Keratinocyte (primary cell): ENCODE data around the gene COA7. TPM values are rescaled to one million over a fixed set of nuclear protein-coding genes. Genes with fewer than 3 reads are reported as not detected.

Source experiments
- DNase-seq: peaks from one replicate; pipeline ENCODE4 v3.0.0-alpha.2; 2011; ENCODE audit warnings: low read depth, missing footprints, low spot score
- FAIRE-seq: peaks from 2 replicates; lab custom pipeline; 2011; peaks lifted over from hg19 to GRCh38; lab: Jason Lieb, UNC
- H2AFZ ChIP-seq: 2 replicates; pipeline ENCODE4 v1.6.0; 2012; ENCODE audit warnings: low read length, control low read depth, inconsistent platforms; ENCODE audit not compliant: control insufficient read depth
- H3K27ac ChIP-seq: 2 replicates; pipeline ENCODE4 v1.5.1; 2011; ENCODE audit warnings: low read length; ENCODE audit not compliant: control insufficient read depth, insufficient read depth
- H3K27me3 ChIP-seq: 3 replicates; pipeline ENCODE4 v1.6.0; 2011; ENCODE audit warnings: low read length; ENCODE audit not compliant: control insufficient read depth, insufficient read depth; ENCODE audit errors: extremely low read depth
- H3K36me3 ChIP-seq, 2 experiments: 2 replicates in 1 of 2; 3 replicates in 1 of 2; pipeline ENCODE4 v1.5.1; 2011; ENCODE audit warnings: low read length in 2 of 2, mild to moderate bottlenecking in 1 of 2; ENCODE audit not compliant: control insufficient read depth in 2 of 2, insufficient read depth in 2 of 2; ENCODE audit errors: extremely low read depth in 1 of 2
- H3K4me1 ChIP-seq: 3 replicates; pipeline ENCODE4 v1.5.1; 2011; ENCODE audit warnings: low read length; ENCODE audit not compliant: control insufficient read depth, insufficient read depth; ENCODE audit errors: extremely low read depth
- H3K4me2 ChIP-seq: 3 replicates; pipeline ENCODE4 v1.6.0; 2011; ENCODE audit warnings: low read depth, low read length; ENCODE audit not compliant: control insufficient read depth, insufficient read depth; ENCODE audit errors: extremely low read depth
- H3K4me3 ChIP-seq, 3 experiments: fragments of 200-600 bp in 1 of 3; sonication (generic) in 1 of 3; 2 replicates in 2 of 3; 3 replicates in 1 of 3; pipeline ENCODE4 v1.5.1; 2011 to 2016; ENCODE audit warnings: low read length in 3 of 3, mild to moderate bottlenecking in 3 of 3, control low read depth in 2 of 3, inconsistent platforms in 1 of 3, low read depth in 1 of 3, mixed read lengths in 1 of 3, mixed run types in 1 of 3, moderate library complexity in 1 of 3; ENCODE audit not compliant: control insufficient read depth in 2 of 3, insufficient read depth in 2 of 3; ENCODE audit errors: extremely low read depth in 1 of 3
- H3K79me2 ChIP-seq: 2 replicates; pipeline ENCODE4 v1.6.0; 2012; ENCODE audit warnings: low read length; ENCODE audit not compliant: control insufficient read depth, insufficient read depth
- H3K9ac ChIP-seq: 3 replicates; pipeline ENCODE4 v1.6.0; 2011; ENCODE audit warnings: low read length; ENCODE audit not compliant: control insufficient read depth, insufficient read depth; ENCODE audit errors: extremely low read depth
- H3K9me1 ChIP-seq: 3 replicates; pipeline ENCODE4 v1.6.0; 2011; ENCODE audit warnings: low read length; ENCODE audit not compliant: control insufficient read depth, insufficient read depth; ENCODE audit errors: extremely low read depth
- H3K9me3 ChIP-seq: 2 replicates; pipeline ENCODE4 v1.5.1; 2012; ENCODE audit warnings: low read depth, low read length; ENCODE audit not compliant: control insufficient read depth
- H4K20me1 ChIP-seq: 3 replicates; pipeline ENCODE4 v1.6.0; 2011; ENCODE audit warnings: low read length; ENCODE audit not compliant: control insufficient read depth, insufficient read depth; ENCODE audit errors: extremely low read depth
- EZH2 ChIP-seq: IDR thresholded peaks from one replicate; pipeline ENCODE4 v1.6.1; 2012; ENCODE audit warnings: inconsistent platforms, mild to moderate bottlenecking, low read length, moderate library complexity
- dilution Hi-C: fragments of 300-500 bp; cut with MboI; formaldehyde crosslinking; loops from one replicate; pipeline ENCODE4 v1.7.0; 2020; ENCODE audit warnings: low sequenced_read_pairs; ENCODE audit not compliant: extremely low pct_ligation_motif_present
- polyA plus RNA-seq, 5 experiments: library from polyadenylated mRNA; depleted of rRNA in 3 of 5; stranded (reverse) in 3 of 5; stranded (forward) in 1 of 5; unstranded in 1 of 5; fragments of >200 nt; gene quantifications; 1 replicate in 1 of 5; 2 replicates in 3 of 5; 3 replicates in 1 of 5; pipeline versions ENCODE4 v1.2.1 to v1.2.3, GENCODE V29; 2011 to 2012; ENCODE audit warnings: missing spikeins in 2 of 5, low read depth in 1 of 5, low replicate concordance in 1 of 5
- TF ChIP-seq, protein P1 (sequence below), 3 experiments: IDR thresholded peaks in 1 of 3; conservative IDR thresholded peaks in 1 of 3; optimal IDR thresholded peaks in 1 of 3; 2 replicates in 2 of 3; 3 replicates in 1 of 3; pipeline versions ENCODE3 to v1.5.1; 2011; ENCODE audit warnings: low read length in 3 of 3, mild to moderate bottlenecking in 3 of 3, moderate library complexity in 2 of 3, control low read depth in 1 of 3, inconsistent platforms in 1 of 3; ENCODE audit not compliant: insufficient read depth in 2 of 3; ENCODE audit errors: extremely low read depth in 1 of 3

Gene COA7
- polyA plus RNA-seq, 1 donor (not counting 4 experiments of a cell fraction or from before 2014, with no cell fraction given): 23.5 TPM

DNA sequence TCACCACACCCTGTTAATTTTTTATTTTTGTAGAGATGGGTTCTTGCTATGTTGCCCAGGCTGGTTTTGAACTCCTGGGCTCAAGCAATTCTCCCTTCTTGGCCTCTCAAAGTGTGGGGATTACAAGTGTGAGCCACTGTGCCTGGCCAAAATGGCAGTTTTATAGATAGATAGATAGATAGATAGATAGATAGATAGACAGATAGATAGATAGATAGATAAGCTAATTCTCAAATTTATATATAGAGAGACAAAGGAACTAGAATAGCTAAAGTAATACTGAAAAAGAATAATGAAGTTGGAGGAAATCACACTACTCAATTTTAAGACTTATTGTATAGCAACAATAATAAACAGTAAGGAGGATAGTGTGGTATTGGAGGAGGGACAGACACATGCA is 44.1 kb downstream of the COA7 start:
- Histone ChIP-seq H3K27me3 (no peaks in the 10 kb centered on the region), H3K79me2 (no peaks in the 10 kb centered on the region), H4K20me1 (no peaks in the 10 kb centered on the region), H3K9me1 (no peaks in the 10 kb centered on the region), H3K4me1 (peaks cover 5% of the 10 kb centered on the region), H2AFZ (no peak overlapping the region), H3K27ac (no peak overlapping the region), H3K9me3 (no peaks in the 10 kb centered on the region), H3K4me3 (no peak overlapping the region), H3K4me2 (no peak overlapping the region), H3K9ac (no peak overlapping the region), H3K36me3 (no peaks in the 10 kb centered on the region)
- FAIRE-seq (no peak), DNase-seq (no peak)
- dilution Hi-C loops: no loop called here
- TF ChIP-seq EZH2: no peak
- TF ChIP-seq, protein P1, sequence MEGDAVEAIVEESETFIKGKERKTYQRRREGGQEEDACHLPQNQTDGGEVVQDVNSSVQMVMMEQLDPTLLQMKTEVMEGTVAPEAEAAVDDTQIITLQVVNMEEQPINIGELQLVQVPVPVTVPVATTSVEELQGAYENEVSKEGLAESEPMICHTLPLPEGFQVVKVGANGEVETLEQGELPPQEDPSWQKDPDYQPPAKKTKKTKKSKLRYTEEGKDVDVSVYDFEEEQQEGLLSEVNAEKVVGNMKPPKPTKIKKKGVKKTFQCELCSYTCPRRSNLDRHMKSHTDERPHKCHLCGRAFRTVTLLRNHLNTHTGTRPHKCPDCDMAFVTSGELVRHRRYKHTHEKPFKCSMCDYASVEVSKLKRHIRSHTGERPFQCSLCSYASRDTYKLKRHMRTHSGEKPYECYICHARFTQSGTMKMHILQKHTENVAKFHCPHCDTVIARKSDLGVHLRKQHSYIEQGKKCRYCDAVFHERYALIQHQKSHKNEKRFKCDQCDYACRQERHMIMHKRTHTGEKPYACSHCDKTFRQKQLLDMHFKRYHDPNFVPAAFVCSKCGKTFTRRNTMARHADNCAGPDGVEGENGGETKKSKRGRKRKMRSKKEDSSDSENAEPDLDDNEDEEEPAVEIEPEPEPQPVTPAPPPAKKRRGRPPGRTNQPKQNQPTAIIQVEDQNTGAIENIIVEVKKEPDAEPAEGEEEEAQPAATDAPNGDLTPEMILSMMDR (optimal IDR thresholded peaks at IDR 0.05 in 1 of 3, IDR thresholded peaks at IDR 0.05 in 1 of 3, conservative IDR thresholded peaks at IDR 0.05 in 1 of 3; ENCODE audit: extremely low read depth in 1 of 3, insufficient read depth in 2 of 3, low read length in 3 of 3): no peak

DNA sequence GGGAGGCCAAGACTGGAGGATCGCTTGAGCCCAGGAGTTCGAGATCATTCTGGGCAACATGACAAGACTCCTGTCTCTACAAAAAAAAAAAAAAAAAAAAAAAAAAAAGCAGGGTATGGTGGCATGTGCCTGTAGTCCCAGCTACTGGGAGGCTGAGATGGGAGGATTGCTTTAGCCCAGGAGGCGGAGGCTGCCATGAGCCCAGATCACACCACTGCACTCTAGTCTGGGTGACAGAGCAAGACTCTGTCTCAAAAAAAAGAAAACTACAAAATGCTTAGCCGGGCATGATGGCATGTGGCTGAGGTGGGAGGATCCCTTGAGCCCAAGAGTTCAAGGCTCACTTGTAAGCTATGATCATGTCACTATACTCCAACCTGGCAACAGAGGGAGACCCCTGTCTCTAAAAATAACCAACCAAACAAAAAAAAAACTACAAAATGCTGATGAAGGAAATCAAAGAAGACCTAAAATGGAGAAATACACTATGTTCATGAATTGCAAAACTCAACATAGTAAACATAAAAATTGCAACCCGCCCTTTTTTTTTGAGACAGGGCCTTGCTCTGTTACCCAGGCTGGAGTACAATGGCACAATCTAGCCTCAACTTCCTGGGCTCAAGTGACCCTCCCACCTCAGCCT is 44.8 kb downstream of the COA7 start:
- H3K9ac ChIP-seq: no peak overlapping the region
- no peak for TF ChIP-seq EZH2
- TF ChIP-seq, protein P1 (optimal IDR thresholded peaks at IDR 0.05 in 1 of 3, IDR thresholded peaks at IDR 0.05 in 1 of 3, conservative IDR thresholded peaks at IDR 0.05 in 1 of 3; ENCODE audit: extremely low read depth in 1 of 3, insufficient read depth in 2 of 3, low read length in 3 of 3): no peak
- H3K4me2 ChIP-seq: no peak overlapping the region
- FAIRE-seq: no peak
- H3K4me3 ChIP-seq: no peak overlapping the region
- no peaks in the 10 kb centered on the region for H3K36me3 ChIP-seq
- DNase-seq: no peak
- no peaks in the 10 kb centered on the region for H3K9me1 ChIP-seq
- dilution Hi-C loops: no loop called here
- no peaks in the 10 kb centered on the region for H3K79me2 ChIP-seq
- no peaks in the 10 kb centered on the region for H3K4me1 ChIP-seq
- no peaks in the 10 kb centered on the region for H4K20me1 ChIP-seq
- no peak overlapping the region for H3K27ac ChIP-seq
- H3K9me3 ChIP-seq: no peaks in the 10 kb centered on the region
- H3K27me3 ChIP-seq: no peaks in the 10 kb centered on the region
- H2AFZ ChIP-seq: no peak overlapping the region
